Measurements from ENCODE around the gene PSMD1. TPM values are rescaled to one million over a fixed set of nuclear protein-coding genes. Genes with fewer than 3 reads are reported as not detected.

The PSMD1 gene
- total RNA-seq, 4 donors from 2014 or later = 24.3 to 85.3 (median 74.7) TPM

- Histone ChIP-seq H3K4me1 (peaks cover 0 to 22% (median 17%) of the 10 kb centered on the region in 4 donors), H3K4me3 (no peak overlapping the region), H3K9me3 (no peaks in the 10 kb centered on the region), H3K27me3 (no peaks in the 10 kb centered on the region), H3K36me3 (no peaks in the 10 kb centered on the region), H3K27ac (peak overlapping the region in 3 of 4 donors; percentile 80 to 90 (median 89))
- 83 to 100% methylated on average over 2 to 6 of the region's 6 CpGs for WGBS, 2 donors (ENCODE audit: low coverage in 1 of 2)
- in situ Hi-C loops (cut with MboI; ENCODE audit: low pct_ligation_motif_present in 1 of 4, low pct_unique_long_range_greater_than_20kb in 1 of 4, low sequenced_read_pairs in 3 of 4) = no loop called here
- no peak for DNase-seq
- intact Hi-C loops (cut with DNase I; ENCODE audit: low total_unique reads) = no loop called here
- no peak for TF ChIP-seq POLR2A (IDR thresholded peaks at IDR 0.05)
- TF ChIP-seq POLR2AphosphoS5 (IDR thresholded peaks at IDR 0.05) = no peak
- TF ChIP-seq CTCF (IDR thresholded peaks at IDR 0.05) = no peak
- no peak for TF ChIP-seq EP300 (IDR thresholded peaks at IDR 0.05; ENCODE audit: low read depth)
These were observed 132.0 kb downstream of the PSMD1 start for GRCh38 chr2:231188506-231189170.

GRCh38 chr2:231189171-231189530, 132.5 kb downstream of the PSMD1 start:
- in situ Hi-C loops (cut with MboI; ENCODE audit: low pct_ligation_motif_present in 1 of 4, low pct_unique_long_range_greater_than_20kb in 1 of 4, low sequenced_read_pairs in 3 of 4) (no loop called here), intact Hi-C loops (cut with DNase I; ENCODE audit: low total_unique reads) (no loop called here)
- WGBS, 2 donors (ENCODE audit: low coverage in 1 of 2) = 85% methylated on average over 8 of the region's 8 CpGs; no CpG with 5 or more reads in 1 of the 2 donors
- TF ChIP-seq POLR2A (IDR thresholded peaks at IDR 0.05) = no peak
- TF ChIP-seq EP300 (IDR thresholded peaks at IDR 0.05; ENCODE audit: low read depth) = no peak
- TF ChIP-seq CTCF (IDR thresholded peaks at IDR 0.05) = no peak
- no peak for TF ChIP-seq POLR2AphosphoS5 (IDR thresholded peaks at IDR 0.05)
- Histone ChIP-seq H3K9me3 (no peaks in the 10 kb centered on the region), H3K27me3 (no peaks in the 10 kb centered on the region), H3K36me3 (no peaks in the 10 kb centered on the region), H3K4me3 (no peak overlapping the region), H3K27ac (peak overlapping the region; percentile 65 to 90 (median 84)), H3K4me1 (peaks cover 0 to 22% (median 17%) of the 10 kb centered on the region in 4 donors)
- DNase-seq = no peak

GRCh38 chr2:231189571-231190495, 133.2 kb downstream of the PSMD1 start:
- DNase-seq = peak; percentile 16
- WGBS, 2 donors (ENCODE audit: low coverage in 1 of 2) = 20 to 69% methylated on average over 1 to 22 of the region's 22 CpGs
- Histone ChIP-seq H3K27ac (peak overlapping the region; percentile 65 to 90 (median 84)), H3K36me3 (no peaks in the 10 kb centered on the region), H3K4me3 (peak overlapping the region in 3 of 4 donors; percentile 25 to 28 (median 27)), H3K4me1 (peaks cover 0 to 22% (median 17%) of the 10 kb centered on the region in 4 donors), H3K27me3 (no peaks in the 10 kb centered on the region), H3K9me3 (no peaks in the 10 kb centered on the region)
- intact Hi-C loops (cut with DNase I; ENCODE audit: low total_unique reads) (loop anchor here (5.0 kb wide), 1 partner anchor 78 kb away; no protein-coding TSS in a partner anchor), in situ Hi-C loops (cut with MboI; ENCODE audit: low pct_ligation_motif_present in 1 of 4, low pct_unique_long_range_greater_than_20kb in 1 of 4, low sequenced_read_pairs in 3 of 4) (loop anchor here in 2 of 4 donors (5.0 to 10.0 kb wide), 2 partner anchors 83 to 85 kb away; no protein-coding TSS in a partner anchor)
- TF ChIP-seq POLR2AphosphoS5 (IDR thresholded peaks at IDR 0.05) (peak in 1 of 3 donors; percentile 5), EP300 (IDR thresholded peaks at IDR 0.05; ENCODE audit: low read depth) (no peak)

GRCh38 chr2:231190531-231191197, 134.0 kb downstream of the PSMD1 start:
- DNase-seq = peak; percentile 47
- TF ChIP-seq POLR2AphosphoS5 (IDR thresholded peaks at IDR 0.05) = peak in 1 of 3 donors; percentile 35
- peak; percentile 40 for TF ChIP-seq EP300 (IDR thresholded peaks at IDR 0.05; ENCODE audit: low read depth)
- TF ChIP-seq CTCF (IDR thresholded peaks at IDR 0.05) = peak in 1 of 5 experiments; percentile 14
- no peak for TF ChIP-seq POLR2A (IDR thresholded peaks at IDR 0.05)

More at GRCh38 chr2:231190531-231191197, 134.0 kb downstream of the PSMD1 start:
- intact Hi-C loops (cut with DNase I; ENCODE audit: low total_unique reads) = loop anchor here (5.0 kb wide), 1 partner anchor 78 kb away; no protein-coding TSS in a partner anchor
- H3K27ac ChIP-seq = peak overlapping the region; percentile 65 to 90 (median 84)
- 43% methylated on average over 22 of the region's 42 CpGs; no CpG with 5 or more reads in 1 of the 2 donors for WGBS, 2 donors (ENCODE audit: low coverage in 1 of 2)
- H3K9me3 ChIP-seq = no peaks in the 10 kb centered on the region
- peaks cover 0 to 22% (median 17%) of the 10 kb centered on the region in 4 donors for H3K4me1 ChIP-seq
- in situ Hi-C loops (cut with MboI; ENCODE audit: low pct_ligation_motif_present in 1 of 4, low pct_unique_long_range_greater_than_20kb in 1 of 4, low sequenced_read_pairs in 3 of 4) = loop anchor here in 2 of 4 donors (5.0 to 10.0 kb wide), 2 partner anchors 83 to 86 kb away; no protein-coding TSS in a partner anchor
- H3K36me3 ChIP-seq = no peaks in the 10 kb centered on the region
- H3K27me3 ChIP-seq = no peaks in the 10 kb centered on the region
- peak overlapping the region in 3 of 4 donors; percentile 25 to 28 (median 27) for H3K4me3 ChIP-seq
